HG03571 (cell line): ENCODE measurements around the gene TUT7.
"Not testable (repeated sequence)": the region's sequence is repeated elsewhere in the genome, so short reads cannot be mapped to it uniquely, and the experiment has no call there.

ENCODE experiments used
- ATAC-seq: cut with Tn5 transposase; IDR thresholded peaks from one replicate; pipeline ENCODE4 v1.9.1; 2021; ENCODE audit not compliant: unreplicated experiment

Gene TUT7

DNA sequence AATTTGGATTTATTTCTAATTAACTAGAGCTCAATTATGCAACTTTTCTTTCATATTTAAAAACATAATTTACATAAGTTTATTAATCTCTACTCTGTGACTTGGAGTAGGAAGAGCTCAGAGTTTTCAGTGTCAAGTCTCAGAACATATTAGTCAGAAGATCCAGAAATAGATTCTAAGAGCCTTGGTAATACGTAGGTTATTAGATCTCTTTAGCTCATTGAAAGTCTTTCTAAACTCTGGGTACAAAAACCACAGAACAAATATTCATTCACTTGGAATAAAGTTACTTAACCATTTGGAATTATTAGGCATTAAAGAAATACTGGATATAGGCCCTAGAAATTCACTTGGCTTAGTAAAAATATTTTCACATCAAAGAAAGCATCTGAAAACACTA, 45.5 kb downstream of the TUT7 start:
- ATAC-seq: no peak

DNA sequence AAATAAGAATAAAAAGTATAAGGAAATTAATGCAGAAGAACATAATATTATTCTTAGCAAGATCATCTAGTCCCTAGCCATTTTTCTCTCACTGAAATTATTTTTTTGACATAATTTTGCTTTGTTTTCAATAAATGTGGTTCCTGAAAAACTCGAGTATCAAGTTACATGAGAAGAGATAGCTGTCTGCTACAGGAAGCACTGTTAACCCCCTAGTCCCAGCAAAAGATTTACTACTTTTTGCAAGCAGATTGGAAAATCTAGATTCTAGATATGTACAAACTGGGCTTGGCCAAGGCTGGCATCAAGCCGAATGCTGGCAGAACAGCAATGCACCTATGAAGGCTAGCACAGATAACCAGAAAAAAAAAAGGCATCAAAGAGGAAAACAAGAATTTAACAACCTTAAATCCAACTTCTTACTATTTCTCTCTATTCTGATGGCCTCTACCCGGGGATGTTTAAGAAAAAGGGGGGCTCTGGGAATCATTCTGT, 49.9 kb downstream of the TUT7 start:
- no peak for ATAC-seq

DNA sequence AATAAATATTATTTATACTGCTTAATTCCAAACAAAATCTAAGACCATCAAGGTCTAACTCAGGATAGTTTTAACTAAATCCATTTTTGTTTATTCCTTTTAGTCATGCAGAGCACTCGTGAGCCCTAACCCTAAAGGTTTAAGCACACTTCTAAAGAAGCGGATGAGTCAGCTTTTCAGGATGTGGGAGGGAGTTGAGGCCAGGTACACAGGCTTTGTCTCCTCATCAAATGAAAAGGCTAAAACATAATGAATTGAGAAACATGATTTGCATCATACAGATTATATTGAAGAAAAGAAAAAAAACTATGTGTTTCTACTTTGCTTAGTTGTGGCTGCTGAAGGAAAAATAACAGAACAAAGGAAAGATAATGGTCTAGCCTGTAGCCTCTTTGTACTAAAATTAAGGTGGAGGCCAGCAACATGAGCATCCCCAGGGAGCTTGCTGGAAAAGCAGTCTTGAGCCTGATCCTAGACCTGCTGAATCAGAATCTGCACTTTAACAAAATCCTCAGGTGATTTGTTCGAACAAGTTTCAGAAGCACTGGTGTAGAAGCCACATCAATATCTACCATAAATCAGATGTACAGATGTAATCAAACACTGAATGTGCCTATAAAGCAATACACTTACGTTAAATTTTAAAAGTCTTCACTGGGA, 50.8 kb downstream of the TUT7 start:
- ATAC-seq: no peak

DNA sequence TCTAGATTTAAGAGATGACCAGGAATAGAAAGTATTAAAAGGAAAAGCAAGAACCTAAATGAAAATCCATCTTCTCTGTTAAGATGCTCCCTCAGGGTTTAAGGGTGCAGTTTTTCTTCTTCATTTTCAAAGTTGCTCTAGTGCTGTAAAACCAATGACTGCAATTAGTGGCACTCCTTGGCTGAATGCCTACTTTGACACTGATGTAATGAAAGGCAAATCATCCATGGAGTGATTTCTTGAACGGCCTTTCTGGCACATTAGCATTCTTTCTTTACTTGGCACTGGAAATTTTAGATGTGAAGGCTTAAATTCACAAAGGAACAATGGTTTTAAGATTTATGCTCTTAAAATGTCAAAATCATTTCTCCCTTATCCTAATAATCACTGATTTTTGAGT, 52.5 kb downstream of the TUT7 start:
- no peak for ATAC-seq

DNA sequence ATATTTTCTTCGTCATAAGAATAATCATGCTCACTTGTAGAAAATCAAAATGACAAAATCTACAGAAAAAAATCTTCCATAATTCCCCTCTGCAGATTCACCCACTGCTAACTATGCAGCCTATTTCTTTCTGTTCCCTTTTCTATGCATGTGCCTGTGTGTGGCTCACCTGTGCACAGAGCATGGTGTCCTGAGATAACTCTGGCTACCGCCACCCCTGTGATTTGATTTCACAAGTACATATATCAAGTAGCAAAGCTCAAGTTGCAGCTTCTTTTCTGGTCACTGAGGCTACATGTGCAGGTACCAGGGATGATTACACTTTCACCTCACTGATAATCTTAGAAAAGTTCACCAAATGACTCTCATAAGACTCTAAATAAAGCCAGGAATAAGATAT, 53.5 kb downstream of the TUT7 start:
- ATAC-seq: no peak

DNA sequence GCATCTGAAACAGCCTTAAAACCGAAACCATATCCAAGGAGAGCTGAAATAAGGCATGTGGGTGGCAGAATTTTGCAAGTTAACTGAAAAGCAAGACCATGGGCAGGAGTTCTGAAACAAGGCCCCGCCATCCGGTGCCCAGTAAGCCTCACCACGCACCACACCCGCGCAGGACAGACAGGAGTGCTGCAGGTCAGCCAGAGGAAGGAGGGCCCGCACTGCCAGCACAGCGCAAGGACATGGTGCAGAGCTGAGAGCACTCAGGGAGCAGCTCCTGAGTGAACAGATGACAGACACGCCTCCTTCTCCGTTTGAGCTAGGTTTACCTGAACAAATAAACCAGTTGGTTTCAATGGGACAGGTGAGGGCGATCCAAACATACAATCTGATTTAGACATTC, 55.3 kb downstream of the TUT7 start:
- no peak for ATAC-seq

DNA sequence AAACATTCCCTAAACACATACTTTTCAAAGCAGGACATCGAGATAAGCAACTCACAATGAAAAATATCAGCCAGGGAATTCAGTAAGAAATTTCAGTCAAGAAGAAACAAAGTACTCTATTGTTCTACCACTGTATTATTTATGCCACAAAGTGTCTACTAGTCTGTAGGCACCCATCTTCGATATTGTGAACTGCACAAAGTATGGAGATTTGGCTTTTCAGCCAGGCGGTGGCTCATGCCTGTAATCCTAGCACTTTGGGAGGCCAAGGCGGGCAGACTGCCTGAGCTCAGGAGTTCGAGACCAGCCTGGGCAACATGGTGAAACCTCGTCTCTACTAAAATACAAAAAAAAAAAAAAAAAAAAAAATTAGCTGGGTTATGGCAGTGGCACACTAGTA, 63.9 kb downstream of the TUT7 start:
- ATAC-seq: not testable (repeated sequence)

DNA sequence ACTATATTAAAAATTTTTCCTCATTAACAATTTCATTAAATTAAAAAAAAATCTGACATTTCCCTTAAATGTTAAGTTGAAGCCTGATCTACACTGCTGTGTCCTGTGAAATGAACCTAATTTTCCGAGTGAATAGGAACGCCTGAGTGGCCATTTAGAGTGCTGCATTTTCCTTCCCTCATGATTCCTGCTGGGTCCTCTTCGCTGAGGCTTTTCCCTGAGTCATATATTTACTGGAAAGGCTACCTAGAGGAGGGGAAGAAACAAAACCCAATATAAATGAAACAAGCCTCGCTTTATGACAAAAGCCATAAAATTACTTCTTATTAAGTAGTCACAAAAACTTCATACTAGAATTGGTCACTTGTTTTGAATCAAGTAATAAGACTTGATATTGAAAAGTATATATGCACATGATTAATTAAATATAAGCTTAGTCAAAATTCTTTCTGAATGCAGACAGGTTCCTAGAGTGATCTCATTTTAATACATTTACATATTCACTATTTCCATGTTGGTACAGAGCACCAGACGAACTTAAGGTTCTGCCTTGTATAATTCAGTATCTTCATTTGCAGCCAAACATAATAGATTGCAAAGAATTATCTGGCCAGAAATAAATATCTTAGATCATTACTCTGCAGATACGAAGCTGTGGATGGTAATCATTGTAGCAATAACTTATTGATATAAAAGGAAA, 65.6 kb downstream of the TUT7 start:
- ATAC-seq: no peak

DNA sequence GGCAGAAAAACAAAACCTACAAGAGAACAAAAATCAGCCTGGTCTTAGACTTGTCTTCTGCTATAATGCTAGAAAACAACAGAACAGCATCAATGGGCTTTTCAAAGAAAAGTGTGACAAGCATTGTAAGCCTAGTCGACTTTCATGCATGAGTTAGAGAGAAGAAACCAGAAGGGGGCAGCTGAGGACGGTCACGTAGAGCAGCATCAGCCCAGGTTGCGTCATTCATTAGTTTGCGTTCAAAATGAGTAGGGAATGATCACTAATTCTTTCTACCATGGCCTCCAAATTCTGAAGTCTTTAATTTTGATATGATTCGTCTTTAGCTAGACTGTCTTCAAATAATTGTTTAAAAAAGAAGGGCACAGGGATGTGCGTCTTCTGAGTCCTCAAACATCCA, 67.2 kb downstream of the TUT7 start:
- ATAC-seq: no peak

DNA sequence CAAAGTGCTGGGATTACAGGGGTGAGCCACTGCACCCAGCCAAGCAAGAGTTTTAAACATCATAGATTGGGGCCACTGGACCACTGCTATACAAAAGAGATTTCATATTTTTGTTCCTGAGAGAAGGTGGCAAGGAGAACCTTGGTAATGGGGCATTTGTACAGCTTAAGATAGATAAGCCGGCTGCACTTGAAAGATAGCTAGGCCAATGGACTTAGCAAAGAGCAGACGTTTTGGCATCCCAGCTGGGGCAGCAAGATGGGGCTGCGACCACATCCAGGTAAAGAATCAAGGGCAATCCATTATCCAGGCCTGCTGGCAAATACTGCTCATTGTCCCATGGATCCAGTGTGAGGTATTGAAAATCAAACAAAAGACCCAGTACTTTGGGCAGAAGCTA, 67.9 kb downstream of the TUT7 start:
- no peak for ATAC-seq

DNA sequence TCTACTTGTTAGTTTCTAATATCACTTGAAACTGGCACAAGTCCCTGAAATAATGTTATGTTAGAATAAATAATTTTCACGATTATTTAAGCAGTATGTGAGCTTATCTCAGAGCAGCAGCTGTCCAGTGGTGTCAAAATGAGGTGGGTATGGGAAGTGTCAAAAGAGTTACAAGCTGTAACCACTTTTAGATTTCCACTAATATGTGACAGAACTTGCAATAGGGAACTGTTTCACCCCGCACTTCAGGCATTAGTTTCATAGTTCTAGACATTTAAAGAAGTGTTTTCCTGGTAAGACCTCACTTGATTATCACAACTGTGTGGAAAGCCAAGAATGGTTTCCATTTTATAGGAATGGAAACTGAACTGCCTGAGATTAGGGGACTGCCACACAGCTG, 68.9 kb downstream of the TUT7 start:
- no peak for ATAC-seq

DNA sequence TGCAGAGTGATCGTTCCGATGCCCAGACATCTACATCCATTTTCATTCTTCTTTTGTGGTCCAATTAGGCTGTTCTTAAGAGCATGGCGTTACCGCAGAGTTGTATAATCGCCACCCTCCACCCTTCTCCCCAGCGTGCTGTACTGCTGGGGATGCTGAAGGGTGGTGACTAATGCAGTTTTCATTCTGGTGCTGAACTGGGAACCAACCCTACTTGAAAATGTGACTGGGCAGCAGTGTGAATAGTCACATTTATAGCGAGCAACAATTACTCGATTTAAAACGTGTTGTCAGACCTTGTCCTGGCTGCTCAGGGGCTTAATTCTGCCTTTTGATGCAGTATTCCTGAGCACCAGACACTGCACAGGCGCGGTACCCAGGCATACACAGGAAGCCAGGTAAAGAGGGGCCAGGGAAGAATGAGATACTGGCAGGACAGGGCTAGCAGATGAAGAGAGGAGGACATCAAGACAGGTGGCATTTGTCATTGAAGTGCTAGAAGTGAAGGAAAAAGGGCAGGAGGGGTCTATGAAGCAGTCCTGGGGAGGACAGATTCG, 71.2 kb downstream of the TUT7 start:
- ATAC-seq: peak; percentile 12

DNA sequence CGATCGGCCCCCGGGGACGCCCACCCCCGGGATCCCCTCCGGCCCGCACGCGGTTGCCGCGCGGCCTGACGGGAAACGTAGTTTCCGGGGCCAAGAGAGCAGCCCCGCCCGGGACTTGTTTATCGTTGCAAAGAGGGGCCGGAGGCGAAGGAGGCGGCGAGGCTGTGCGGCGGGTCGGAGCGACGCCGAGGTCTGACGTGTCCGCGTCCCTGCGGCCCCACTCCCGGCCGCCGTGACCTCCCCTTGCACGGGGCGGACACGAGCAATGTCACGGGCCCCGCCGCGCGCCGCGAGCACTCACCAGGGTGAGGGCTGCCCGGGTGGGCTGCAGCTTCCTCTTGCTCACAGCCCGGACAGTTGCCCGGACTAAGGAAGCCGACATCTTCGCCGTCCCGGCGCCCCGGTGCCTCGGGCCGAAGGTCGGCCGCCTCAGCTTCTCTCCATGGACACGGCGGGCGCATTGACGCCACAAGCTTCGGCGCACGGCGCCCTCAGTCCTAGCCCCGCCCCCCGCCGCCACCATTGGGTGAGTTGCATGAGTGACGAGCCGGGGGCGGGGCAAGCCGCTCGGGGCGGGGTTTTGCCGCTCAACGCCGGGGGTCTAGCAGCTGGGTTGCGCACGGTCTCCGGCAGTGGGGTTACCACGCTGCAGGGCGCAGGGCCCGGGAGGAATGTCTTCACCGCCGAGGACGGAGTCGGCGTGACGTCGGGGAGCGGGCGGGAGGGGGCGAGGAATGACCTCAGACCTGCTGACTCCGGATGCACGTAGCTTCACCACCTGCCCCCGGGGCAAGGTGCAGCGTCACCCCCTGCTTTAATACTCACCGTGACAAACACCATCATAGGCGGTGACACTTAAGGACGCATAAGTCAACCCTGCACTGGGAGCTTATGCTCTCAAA, 71.9 kb downstream of the TUT7 start, which contains the start of gene ISCA1:
TSS of gene ISCA1 (minus strand) at position 462 of the 902 bp plus-strand sequence. CDS start at position 382, 80 bp downstream.
- ATAC-seq: peak; percentile 74

DNA sequence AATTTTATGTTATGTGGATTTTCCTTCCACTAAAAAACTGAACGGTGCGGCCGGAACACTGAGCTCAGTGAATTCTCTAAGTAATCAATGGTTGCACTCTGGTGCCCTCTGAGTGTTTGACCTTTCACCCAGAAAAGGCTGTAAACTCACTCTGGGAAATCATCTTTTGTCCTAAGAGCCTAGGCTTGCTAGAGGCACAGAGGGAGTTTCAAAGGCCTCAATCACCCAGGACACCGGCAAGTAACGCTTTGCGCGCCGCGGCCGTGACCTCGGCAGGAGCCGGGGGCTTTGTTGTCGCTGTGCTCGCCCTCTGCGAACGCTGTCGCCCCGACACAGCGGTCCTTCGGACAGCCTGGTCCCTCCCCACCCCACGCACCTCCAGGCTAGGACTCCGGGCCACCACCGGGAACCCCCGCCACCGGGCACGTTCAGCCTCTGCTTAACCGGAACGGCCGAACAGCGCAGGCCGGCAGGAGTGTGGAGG, 72.6 kb downstream of the TUT7 start:
- ATAC-seq: peak; percentile 28

DNA sequence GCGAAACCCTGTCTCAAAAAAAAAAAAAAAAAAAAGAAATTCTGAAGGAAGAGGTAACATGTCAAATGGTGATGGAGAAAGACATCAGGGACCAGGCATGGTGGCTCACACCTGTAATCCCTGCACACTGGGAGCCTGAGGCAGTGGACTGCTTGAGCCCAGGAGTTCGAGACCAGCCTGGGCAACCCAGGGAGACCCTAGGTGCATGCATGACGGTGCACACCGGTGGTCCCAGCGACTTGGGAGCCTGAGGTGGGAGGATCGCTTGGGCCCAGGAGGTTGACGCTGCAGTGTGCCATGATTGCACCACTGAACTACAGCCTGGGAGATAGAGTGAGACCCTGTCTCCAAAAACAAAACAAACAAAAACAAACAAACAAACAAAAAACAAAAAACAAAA, 73.6 kb downstream of the TUT7 start:
- ATAC-seq: no peak

DNA sequence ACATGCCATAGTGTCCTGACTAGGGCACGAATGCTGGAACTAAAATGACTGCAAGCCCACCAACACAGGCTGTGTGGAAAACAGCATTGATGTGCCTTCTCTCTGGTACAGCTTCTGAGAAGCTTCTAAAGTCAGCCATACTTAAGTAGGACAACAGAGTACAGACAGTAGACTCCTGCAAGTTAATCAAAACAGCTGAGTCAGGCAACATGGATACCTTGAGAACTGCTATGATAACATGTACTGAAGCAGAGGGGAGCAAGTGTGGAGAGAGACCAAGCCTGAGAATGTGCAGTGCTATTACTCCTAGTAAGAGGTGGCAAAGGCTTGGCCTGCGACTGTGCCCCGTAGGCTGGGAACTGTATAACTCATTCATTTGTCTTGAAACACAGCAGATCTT, 74.4 kb downstream of the TUT7 start:
- no peak for ATAC-seq

DNA sequence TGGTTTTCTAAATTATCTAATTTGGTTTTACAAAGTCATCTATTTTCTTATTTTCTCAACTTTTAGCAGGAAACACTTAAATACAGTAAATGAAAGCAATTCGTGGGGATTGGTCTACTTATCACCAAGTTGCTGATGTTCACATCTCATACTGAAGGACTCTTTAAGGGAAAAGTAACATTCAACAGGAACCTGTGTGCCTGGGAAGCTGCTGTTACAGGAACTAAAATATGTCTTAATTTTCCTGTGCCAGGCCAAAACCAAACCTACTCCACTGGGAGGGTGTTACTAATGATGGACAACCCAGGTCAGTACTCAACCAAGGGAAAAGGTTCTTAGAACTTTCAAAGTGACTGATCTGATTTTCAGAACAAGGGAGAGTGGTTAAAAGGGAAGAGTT, 77.1 kb downstream of the TUT7 start:
- no peak for ATAC-seq

DNA sequence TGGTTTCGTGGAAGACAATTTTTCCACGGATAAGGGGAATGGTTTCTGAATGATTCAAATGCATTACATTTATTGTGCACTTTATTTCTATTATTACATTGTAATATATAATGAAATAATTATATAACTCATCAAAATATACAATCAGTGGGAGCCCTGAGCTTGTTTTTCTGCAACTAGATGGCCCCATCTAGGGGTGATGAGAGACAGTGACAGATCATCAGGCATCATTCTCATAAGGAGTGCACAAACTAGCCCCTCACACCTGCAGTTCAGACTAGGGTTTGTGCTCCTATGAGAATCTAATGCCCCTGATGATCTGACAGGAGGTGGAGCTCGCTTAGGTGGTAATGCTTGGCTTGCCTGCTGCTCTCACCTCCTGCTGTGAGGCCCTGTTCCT, 78.2 kb downstream of the TUT7 start:
- no peak for ATAC-seq

DNA sequence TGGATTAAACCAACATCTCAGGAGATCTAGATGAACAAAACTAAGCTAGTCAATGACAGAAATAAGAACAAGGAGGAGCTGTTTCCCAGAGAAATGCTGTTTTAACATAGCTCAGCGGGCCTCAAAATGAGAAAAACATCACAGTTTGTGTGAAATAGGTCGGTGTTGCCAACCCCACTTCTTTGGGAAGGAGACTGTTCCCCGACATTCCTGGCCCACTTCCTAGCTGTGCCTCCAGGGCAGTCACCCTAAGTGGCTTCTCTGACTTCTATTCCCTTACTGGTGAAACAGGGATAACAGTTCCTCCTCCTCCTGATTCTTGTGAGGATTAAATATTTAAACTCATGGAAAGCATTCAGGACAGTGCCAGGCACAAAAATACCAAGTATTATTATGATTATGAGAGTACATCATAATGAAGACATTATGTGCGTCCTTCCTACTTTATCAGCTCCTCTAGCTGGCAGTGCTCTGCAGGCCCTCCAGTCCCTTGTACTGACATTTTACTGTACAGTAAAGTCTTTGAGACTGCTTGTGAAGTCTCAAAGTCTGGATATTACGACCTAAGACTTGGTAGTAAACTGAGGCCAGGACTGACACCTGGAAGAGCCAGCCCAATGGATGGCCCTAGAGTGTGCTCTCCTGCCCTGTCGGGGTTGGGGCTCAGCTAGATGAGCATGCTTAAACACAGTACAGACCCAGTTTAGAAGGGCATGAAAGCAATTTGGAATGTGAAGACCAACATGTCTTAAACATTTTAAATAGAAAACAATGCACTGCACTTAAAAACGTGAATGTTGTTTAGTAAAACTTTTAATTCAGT, 79.2 kb downstream of the TUT7 start:
- ATAC-seq: no peak

DNA sequence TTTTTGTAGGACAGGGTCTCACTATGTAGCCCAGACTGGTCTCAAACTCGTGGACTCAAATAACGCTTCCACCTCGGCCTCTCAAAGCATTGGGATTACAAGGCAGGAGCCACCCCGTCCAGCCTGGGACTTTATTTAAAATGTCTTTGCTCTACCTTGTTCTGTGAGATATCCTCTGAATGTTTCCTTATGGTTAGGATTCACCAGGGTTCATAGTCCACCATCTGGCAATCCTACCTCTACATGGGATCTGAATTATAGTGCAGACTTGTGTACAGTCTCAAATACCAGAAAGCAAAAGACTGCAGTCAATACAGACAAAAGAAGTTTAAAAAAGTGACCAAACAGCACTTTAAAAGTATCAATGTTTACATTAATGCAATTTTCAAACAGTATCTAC, 82.0 kb downstream of the TUT7 start:
- ATAC-seq: no peak
